Body of pancreas (tissue), 4 donors: ENCODE results near the gene FERMT2.

ENCODE experiments used
- CTCF ChIP-seq, 7 experiments: fragments of 450-650 bp in 4 of 7; fragments of 200-600 bp in 3 of 7; sonication (generic) in 3 of 7; IDR thresholded peaks; one replicate each; pipeline ENCODE4 v1.5.1; 2016 to 2019; ENCODE audit warnings: antibody characterized with exemption in 7 of 7
- POLR2A ChIP-seq, 3 donors: fragments of 450-650 bp; IDR thresholded peaks; one replicate each; pipeline ENCODE4 v1.6.1; 2016; ENCODE audit warnings: antibody characterized with exemption in 3 of 3, mild to moderate bottlenecking in 2 of 3

- TF ChIP-seq CTCF (IDR thresholded peaks at IDR 0.05), result no peak
- no peak for TF ChIP-seq POLR2A (IDR thresholded peaks at IDR 0.05)
Observed at GRCh38 chr14:52996493-52996892, 45.6 kb upstream of the FERMT2 start.
